H54 (cell line): ENCODE data around the gene GRIK4.

Experiments
- DNase-seq: peaks from one replicate; pipeline ENCODE4 v3.0.0; 2011; ENCODE audit warnings: low spot score, mixed read lengths; ENCODE audit not compliant: insufficient read length
- FAIRE-seq: peaks from 3 replicates; lab custom pipeline; 2011; peaks lifted over from hg19 to GRCh38; lab: Jason Lieb, UNC
- POLR2A ChIP-seq: IDR thresholded peaks from 2 replicates; pipeline ENCODE4 v1.6.1; 2011; ENCODE audit warnings: low read depth, mild to moderate bottlenecking, low read length

Gene GRIK4

GRCh38 chr11:120890609-120891320 lies 379.2 kb downstream of the GRIK4 start:
- TF ChIP-seq POLR2A: no peak

GRCh38 chr11:120893440-120894201 lies 382.1 kb downstream of the GRIK4 start:
- FAIRE-seq (no peak), DNase-seq (no peak)
- no peak for TF ChIP-seq POLR2A

More at GRCh38 chr11:120890609-120891320, 379.2 kb downstream of the GRIK4 start:
- DNase-seq (no peak), FAIRE-seq (no peak)

- FAIRE-seq: no peak
- DNase-seq: no peak
- TF ChIP-seq POLR2A: no peak
Observed at GRCh38 chr11:120894202-120894985, 382.8 kb downstream of the GRIK4 start.

GRCh38 chr11:120896687-120897086 lies 385.1 kb downstream of the GRIK4 start:
- no peak for FAIRE-seq

GRCh38 chr11:120898568-120898967 lies 387.0 kb downstream of the GRIK4 start:
- FAIRE-seq (no peak), DNase-seq (no peak)
- no peak for TF ChIP-seq POLR2A

More at GRCh38 chr11:120896687-120897086, 385.1 kb downstream of the GRIK4 start:
- DNase-seq: no peak
- TF ChIP-seq POLR2A: no peak

GRCh38 chr11:120899720-120900119 lies 388.2 kb downstream of the GRIK4 start:
- FAIRE-seq: no peak
- no peak for DNase-seq
- no peak for TF ChIP-seq POLR2A

- no peak for TF ChIP-seq POLR2A
- DNase-seq (no peak), FAIRE-seq (no peak)
Observed at GRCh38 chr11:120900643-120901042, 389.1 kb downstream of the GRIK4 start.

- FAIRE-seq (no peak), DNase-seq (no peak)
- no peak for TF ChIP-seq POLR2A
Observed at GRCh38 chr11:120903686-120904085, 392.1 kb downstream of the GRIK4 start.

- no peak for FAIRE-seq
- no peak for DNase-seq
- TF ChIP-seq POLR2A: no peak
Observed at GRCh38 chr11:120904116-120904515, 392.6 kb downstream of the GRIK4 start.

GRCh38 chr11:120906766-120907165 lies 395.2 kb downstream of the GRIK4 start:
- TF ChIP-seq POLR2A: no peak
- FAIRE-seq (no peak), DNase-seq (no peak)

GRCh38 chr11:120907971-120908370 lies 396.4 kb downstream of the GRIK4 start:
- no peak for FAIRE-seq
- no peak for TF ChIP-seq POLR2A
- DNase-seq: no peak

GRCh38 chr11:120908461-120909181 lies 397.1 kb downstream of the GRIK4 start:
- FAIRE-seq (no peak), DNase-seq (no peak)
- TF ChIP-seq POLR2A: no peak

GRCh38 chr11:120909676-120910416 lies 398.3 kb downstream of the GRIK4 start:
- TF ChIP-seq POLR2A: no peak
- FAIRE-seq (no peak), DNase-seq (no peak)

GRCh38 chr11:120911943-120912342 lies 400.4 kb downstream of the GRIK4 start:
- FAIRE-seq (no peak), DNase-seq (no peak)
- TF ChIP-seq POLR2A: no peak
